GM21390 (cell line): ENCODE results near the gene KAT2A.
A peak's percentile ranks its signal among the peaks of the same experiment; 100 is the strongest.

Experiments
- ATAC-seq: cut with Tn5 transposase; IDR thresholded peaks from one replicate; pipeline ENCODE4 v1.9.1; 2021; ENCODE audit not compliant: unreplicated experiment

The KAT2A gene

DNA sequence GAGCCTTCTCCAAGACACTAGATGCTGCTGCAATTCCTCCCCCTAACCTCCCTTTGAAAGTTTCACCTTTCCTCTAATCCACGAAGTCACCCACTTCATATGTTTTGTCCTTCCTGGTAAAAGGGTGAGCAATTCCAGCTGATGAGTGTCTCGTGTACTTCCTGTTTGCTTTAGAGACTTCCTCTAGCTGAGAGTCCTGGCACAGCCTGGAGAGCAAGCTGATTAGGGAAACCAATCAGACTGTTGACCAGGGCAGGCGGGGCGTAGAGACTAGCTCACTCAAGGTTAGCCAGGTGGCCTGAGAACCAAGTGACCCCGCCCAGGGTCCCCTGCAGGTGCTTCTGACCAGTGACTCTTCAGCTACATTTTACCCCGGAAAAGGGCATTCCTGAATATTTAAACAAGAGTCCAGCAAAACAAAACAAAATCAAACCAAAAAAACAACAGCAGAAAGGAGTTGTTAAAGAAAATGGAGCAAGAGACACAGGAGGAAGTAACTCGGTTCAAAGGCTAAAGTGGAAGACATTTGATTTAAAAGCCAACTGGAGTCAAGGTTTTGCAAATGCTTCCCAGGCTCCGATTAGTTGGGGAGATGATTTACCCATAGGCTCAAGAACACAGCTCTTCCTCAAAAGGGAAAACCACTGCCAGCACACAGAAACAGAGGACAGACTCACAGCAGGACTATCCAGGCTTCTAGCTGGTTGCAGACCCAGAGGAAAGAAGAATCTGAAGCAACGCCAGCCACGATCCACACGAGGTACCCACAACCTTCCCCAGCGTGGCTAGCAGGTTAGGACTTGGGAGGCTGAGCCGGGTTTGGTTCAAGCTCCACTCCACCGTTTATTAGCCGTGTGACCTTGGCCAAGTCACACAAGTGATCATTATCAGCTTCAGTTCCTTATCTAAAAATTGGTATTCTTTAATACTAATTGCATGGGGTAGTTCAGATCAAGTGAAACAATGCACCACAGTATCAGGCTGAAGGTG, 14.8 kb upstream of the KAT2A start:
- no peak for ATAC-seq

DNA sequence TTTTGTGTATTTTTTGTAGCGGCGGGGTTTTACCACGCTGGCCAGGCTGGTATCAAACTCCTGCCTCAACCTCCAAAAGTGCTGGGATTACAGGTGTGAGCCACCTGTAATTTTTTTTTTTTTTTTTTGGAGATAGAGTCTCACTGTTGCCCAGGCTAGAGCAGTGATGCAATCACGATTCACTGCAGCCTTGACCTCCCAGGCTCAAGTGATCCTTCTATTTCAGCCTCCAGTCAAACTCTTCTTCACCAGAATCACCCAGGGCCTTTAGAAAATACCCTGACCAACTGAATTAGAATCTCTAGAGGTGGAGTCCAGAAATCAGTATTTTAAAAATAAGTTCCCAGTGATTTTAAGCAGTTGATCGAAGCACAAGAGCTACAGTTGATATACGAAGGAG, 14.0 kb upstream of the KAT2A start:
- no peak for ATAC-seq

- ATAC-seq: peak; percentile 61
Measured at GRCh38 chr17:42133461-42134041, 12.4 kb upstream of the KAT2A start.

GRCh38 chr17:42132941-42133340, 11.8 kb upstream of the KAT2A start:
- ATAC-seq: peak; percentile 42

DNA sequence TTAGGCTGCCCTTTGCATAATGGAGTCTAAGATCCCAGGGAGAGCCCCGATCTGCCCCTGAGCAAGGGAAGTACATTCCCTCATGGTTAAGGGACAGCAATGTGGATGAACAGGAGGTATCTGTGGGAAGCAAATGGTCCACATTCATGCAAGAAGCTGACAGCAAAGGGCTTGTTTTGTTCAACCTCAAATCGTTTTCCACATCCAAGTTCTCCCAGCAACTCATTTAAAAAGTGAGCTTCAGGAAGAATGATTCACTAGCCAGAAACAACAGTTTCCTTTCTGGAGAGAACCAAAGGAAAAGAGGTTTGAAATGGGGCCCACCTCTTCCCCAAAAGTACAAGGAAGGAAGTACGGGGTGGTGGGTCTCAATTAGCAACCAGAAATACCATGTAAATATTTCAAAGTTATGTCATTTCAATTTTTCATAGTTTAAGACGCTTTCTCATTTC, 10.8 kb upstream of the KAT2A start:
- ATAC-seq: no peak

GRCh38 chr17:42131232-42131631, 10.1 kb upstream of the KAT2A start:
- ATAC-seq: no peak

- no peak for ATAC-seq
Measured at GRCh38 chr17:42130310-42130936, 9.3 kb upstream of the KAT2A start.

DNA sequence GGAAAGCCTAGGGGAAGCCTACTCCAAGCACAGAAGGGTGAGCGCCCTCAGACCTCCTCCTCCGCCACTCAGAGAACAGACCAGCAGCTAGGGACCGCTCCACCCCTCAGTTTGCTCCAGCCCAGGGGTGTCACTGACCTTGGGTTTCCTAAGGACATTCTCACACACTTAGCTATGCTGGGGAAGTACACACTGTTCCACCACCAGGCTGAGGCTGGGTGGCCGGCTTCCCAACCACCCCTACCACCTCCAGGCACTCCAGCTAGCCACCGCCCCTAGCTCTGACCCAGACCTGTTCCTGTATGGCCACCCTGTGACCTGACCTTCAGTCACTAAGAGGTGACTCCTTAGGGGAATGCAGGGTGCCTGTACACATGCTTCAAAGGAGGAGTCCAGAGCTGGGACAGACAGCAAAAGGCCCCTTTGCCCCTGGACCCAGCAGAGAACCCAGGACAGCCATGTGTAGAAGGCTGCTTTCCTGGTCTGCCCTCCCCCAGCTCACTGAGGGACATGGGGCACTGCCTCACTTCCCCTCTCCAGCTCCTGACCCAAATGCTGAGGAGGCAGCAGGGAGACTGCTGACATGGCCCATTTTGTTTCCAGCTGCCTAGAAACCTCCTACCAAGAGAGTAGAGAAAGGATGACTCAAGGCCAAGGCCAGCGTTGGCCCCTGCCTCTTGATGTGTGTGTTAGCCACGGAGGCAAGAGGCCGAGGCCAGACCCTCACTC, 8.1 kb upstream of the KAT2A start:
- ATAC-seq: no peak

DNA sequence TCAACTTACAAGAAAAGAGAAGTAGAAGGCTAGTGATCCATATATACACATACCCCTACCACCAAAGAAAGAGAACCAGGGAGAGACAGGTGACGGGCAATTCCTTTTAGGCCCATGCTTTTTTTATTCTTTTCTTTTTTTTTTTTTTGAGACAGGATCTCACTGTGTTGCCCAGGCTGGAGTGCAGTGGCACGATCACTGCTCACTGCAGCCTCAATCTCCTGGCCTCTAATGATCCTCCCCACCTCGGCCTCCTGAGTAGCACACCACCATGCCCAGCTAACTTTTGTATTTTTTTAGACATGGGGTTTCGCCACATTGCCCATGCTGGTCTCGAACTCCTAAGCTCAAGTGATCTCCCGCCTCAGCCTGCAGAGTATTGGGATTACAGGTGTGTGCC, 6.2 kb upstream of the KAT2A start:
- ATAC-seq: no peak

DNA sequence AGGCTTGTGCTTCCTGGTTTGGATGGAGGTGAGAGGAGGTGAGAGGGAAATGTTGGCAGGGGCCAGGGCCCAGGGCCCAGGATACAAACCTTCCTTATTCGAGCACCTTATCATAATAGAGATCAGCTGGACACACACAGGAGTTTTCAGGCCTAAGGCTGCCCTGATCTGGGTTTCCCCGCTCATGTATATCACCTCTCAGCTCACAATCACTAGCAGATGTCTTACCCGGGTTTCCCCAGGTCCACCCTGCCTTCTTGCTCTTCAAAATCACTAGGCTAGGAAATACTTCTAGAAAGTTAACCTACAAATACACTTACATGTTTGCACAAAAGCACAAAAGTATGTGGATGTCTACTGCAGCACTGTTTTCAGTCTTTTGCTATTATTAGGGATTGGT, 5.7 kb upstream of the KAT2A start:
- ATAC-seq: no peak

GRCh38 chr17:42125565-42125964, 4.4 kb upstream of the KAT2A start:
- ATAC-seq: no peak

DNA sequence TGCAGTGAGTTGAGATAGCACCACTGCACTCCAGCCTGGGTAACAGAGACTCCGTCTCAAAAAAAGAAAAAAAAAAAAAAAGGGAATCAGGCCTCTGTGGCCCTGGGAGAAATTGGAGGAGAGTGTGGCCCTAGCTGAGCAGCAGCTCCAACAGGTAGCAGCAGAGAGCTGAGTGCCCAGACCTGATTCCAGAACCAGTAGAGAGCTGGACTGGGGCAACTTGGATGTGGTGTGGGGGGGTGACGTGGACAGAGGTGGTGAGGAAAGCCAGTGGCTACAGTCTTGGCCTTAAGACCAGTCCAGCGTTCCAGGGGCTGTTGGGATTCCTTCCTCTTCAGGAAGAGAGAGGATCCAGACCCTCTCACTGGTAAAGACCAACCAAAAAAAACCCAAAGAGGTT, 3.1 kb upstream of the KAT2A start:
- no peak for ATAC-seq

GRCh38 chr17:42122371-42123303, 1.5 kb upstream of the KAT2A start, which contains the start of gene HSPB9:
TSS of gene HSPB9 (plus strand) at chr17:42122804. CDS start at chr17:42122851, 47 bp downstream.
- ATAC-seq: no peak

GRCh38 chr17:42120161-42120769, 902 bp downstream of the KAT2A start:
- ATAC-seq: no peak

DNA sequence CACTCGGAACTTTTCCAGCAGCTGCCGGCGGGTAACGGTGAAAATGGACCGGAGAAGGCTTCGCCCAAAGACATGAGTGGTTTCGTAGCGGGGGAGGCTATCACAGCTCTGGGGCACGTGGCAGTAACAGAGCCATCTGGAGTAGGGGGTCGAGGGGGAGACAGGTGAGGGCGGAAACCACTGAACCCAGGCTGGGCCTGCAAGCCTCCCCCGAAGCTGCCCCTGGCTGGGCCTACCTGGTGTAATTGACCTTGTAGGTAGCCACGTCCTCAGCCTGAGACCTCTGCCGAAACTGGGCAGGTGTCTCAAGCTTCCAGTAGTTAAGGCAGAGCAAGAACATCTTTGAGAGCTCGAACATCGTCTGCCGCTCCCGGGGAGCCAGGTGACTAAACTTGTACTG, 1.9 kb downstream of the KAT2A start:
- ATAC-seq: no peak

- no peak for ATAC-seq
Measured at GRCh38 chr17:42118545-42118944, 2.6 kb downstream of the KAT2A start.

DNA sequence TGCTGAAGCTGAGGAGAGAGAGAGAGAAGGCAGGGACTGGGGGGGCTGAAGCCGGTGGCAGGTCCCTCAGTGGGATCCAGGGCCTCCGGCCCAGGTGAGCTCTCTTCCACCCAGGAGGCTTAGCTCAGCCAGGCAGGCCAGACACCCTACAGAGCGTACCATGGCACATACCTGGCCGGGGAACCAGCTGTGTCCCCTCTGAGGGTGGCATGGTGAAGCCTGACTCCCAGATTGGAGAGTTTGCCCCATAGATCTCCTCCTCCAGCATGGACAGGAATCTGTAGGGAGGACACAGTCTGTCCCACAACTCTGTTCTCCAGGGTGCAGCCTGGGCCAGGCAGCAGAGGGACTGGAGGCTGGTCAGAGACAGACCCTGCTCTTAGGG, 3.0 kb downstream of the KAT2A start:
- ATAC-seq: no peak

GRCh38 chr17:42117397-42118125, 3.6 kb downstream of the KAT2A start:
- ATAC-seq: no peak
